Loucy (cell line): ENCODE measurements around the gene ITIH1.

Source experiments
- EZH2phosphoT487 ChIP-seq: fragments of 200-600 bp; IDR thresholded peaks from 2 replicates; pipeline ENCODE4 v1.6.1; 2018; ENCODE audit warnings: antibody characterized with exemption, mild to moderate bottlenecking, moderate library complexity, borderline replicate concordance
- TF ChIP-seq, protein P1 (sequence below): fragments of 200-600 bp; sonication (generic); conservative IDR thresholded peaks from 2 replicates; pipeline ENCODE4 v1.5.1; 2014; ENCODE audit warnings: mild to moderate bottlenecking, antibody characterized with exemption, low read length

DNA sequence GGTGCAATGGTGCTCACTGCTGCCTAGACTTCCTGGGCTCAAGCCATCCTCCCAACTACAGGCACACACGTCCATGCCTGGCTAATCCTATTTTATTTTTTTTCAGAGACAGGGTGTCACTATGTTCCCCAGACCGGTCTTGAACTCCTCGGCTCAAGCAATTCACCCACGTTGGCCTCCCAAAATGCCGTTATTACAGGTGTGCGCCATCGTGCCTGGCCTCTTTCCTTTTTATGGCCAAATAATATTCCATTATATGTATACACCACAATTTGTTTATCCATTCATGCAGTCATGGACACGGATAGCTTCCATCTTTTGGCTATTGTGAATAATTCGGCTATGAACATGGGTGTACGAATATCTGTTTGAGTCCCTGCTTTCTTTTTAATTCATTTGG lies 5.7 kb upstream of the ITIH1 start:
- TF ChIP-seq, protein P1, sequence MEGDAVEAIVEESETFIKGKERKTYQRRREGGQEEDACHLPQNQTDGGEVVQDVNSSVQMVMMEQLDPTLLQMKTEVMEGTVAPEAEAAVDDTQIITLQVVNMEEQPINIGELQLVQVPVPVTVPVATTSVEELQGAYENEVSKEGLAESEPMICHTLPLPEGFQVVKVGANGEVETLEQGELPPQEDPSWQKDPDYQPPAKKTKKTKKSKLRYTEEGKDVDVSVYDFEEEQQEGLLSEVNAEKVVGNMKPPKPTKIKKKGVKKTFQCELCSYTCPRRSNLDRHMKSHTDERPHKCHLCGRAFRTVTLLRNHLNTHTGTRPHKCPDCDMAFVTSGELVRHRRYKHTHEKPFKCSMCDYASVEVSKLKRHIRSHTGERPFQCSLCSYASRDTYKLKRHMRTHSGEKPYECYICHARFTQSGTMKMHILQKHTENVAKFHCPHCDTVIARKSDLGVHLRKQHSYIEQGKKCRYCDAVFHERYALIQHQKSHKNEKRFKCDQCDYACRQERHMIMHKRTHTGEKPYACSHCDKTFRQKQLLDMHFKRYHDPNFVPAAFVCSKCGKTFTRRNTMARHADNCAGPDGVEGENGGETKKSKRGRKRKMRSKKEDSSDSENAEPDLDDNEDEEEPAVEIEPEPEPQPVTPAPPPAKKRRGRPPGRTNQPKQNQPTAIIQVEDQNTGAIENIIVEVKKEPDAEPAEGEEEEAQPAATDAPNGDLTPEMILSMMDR = no peak
- no peak for TF ChIP-seq EZH2phosphoT487
